ENCODE measurements around the gene ZC3H14. TPM values are rescaled to one million over a fixed set of nuclear protein-coding genes. Genes with fewer than 3 reads are reported as not detected.

Gene ZC3H14
- total RNA-seq, 1 experiment from 2014 or later = 90.6 TPM

GRCh38 chr14:88628462-88628861, 65.6 kb downstream of the ZC3H14 start:
- H4K8ac ChIP-seq (replicated peaks; ENCODE audit: insufficient read length, low read depth, low read length) = no peak overlapping the region
- H3K4me1 ChIP-seq (ENCODE audit: insufficient read depth, low read length) = no peaks in the 10 kb centered on the region
- no peak overlapping the region for H3K4ac ChIP-seq (ENCODE audit: low read depth, low read length)
- no peaks in the 10 kb centered on the region for H4K20me1 ChIP-seq (ENCODE audit: control insufficient read depth, insufficient read depth, insufficient read length)
- H3K27ac ChIP-seq (ENCODE audit: insufficient read length, low read depth, low read length) = no peak overlapping the region
- Mint-ChIP-seq H3K4me1 (no peaks in the 10 kb centered on the region), H3K27ac (no peak overlapping the region), H3K36me3 (ENCODE audit: insufficient read depth in 1 of 3, low read depth in 3 of 3) (no peaks in the 10 kb centered on the region), H3K4me3 (no peak overlapping the region), H3K27me3 (ENCODE audit: low read depth) (no peaks in the 10 kb centered on the region), H3K9me3 (no peaks in the 10 kb centered on the region)
- no peak overlapping the region for H4K5ac ChIP-seq (ENCODE audit: insufficient read length, low read depth, low read length)
- no peak overlapping the region for H2AK5ac ChIP-seq (ENCODE audit: insufficient read length, low read length)
- no peak overlapping the region for H3K23ac ChIP-seq (ENCODE audit: insufficient read length, low read depth, low read length)
- no peak for TF ChIP-seq CTCF (conservative IDR thresholded peaks at IDR 0.05)
- H3K23me2 ChIP-seq (ENCODE audit: insufficient read length, low read depth, low read length, poor library complexity, severe bottlenecking) = no peaks in the 10 kb centered on the region
- H4K91ac ChIP-seq (ENCODE audit: insufficient read length, low read depth, low read length) = no peak overlapping the region
- no peak overlapping the region for H2BK15ac ChIP-seq (ENCODE audit: low read depth, low read length)
- H3K27me3 ChIP-seq (ENCODE audit: insufficient read depth, low read length) = no peaks in the 10 kb centered on the region
- H3K4me2 ChIP-seq (ENCODE audit: insufficient read depth, insufficient read length, low read length) = no peak overlapping the region
- no peak overlapping the region for H3K9ac ChIP-seq (ENCODE audit: extremely low read depth, insufficient read length, low read length)
- H3K18ac ChIP-seq (ENCODE audit: insufficient read length, low read depth, low read length) = no peak overlapping the region
- H3T11ph ChIP-seq (ENCODE audit: low read length) = no peak overlapping the region
- no peak overlapping the region for H2BK5ac ChIP-seq (ENCODE audit: insufficient read length, low read length)
- no peak overlapping the region for H2AFZ ChIP-seq (ENCODE audit: low read length)
- no peaks in the 10 kb centered on the region for H3K79me1 ChIP-seq (ENCODE audit: insufficient read depth, low read depth, low read length, poor library complexity, severe bottlenecking)
- H3K79me2 ChIP-seq (ENCODE audit: insufficient read depth, low read length) = no peaks in the 10 kb centered on the region
- H3K56ac ChIP-seq (ENCODE audit: insufficient read length, low read depth, low read length) = no peak overlapping the region
- H3K14ac ChIP-seq (ENCODE audit: insufficient read depth, low read length) = no peak overlapping the region
- no peak for DNase-seq
- H2BK12ac ChIP-seq (ENCODE audit: insufficient read length, low read depth, low read length) = no peak overlapping the region
- H2BK120ac ChIP-seq (ENCODE audit: low read depth, low read length, poor library complexity, severe bottlenecking) = no peak overlapping the region
- H2BK20ac ChIP-seq (ENCODE audit: low read depth, low read length, poor library complexity, severe bottlenecking) = no peak overlapping the region
- no peaks in the 10 kb centered on the region for H3K9me3 ChIP-seq (ENCODE audit: control insufficient read depth, low read depth, low read length)
